ENCODE data around the gene PPP1R3F. TPM values are rescaled to one million over a fixed set of nuclear protein-coding genes. Genes with fewer than 3 reads are reported as not detected.
"Not testable (repeated sequence)": the region's sequence is repeated elsewhere in the genome, so short reads cannot be mapped to it uniquely, and the experiment has no call there.

The PPP1R3F gene
- total and polyA plus RNA-seq, 8 donors: 1.4 to 20.4 (median 4.8) TPM

DNA sequence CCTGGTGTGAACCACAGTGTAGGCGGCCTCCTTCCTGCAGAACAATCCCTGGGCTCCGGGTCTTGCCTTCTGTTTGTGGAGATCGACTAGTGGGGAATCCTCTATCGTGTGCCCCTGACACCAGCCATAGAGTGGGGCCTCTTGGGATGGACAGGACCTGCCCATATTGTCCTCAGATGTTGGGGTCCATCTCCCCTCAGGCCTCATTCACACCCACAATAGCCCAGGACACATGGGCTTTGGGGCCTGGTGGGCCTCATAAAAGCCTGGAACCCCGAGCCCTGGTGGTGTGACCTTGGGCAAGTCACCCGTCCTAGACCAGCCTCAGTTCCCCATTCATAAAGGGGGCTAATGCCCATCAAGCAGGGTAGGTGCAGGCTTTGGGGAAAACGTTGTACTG is 20.6 kb downstream of the PPP1R3F start:
- WGBS, 5 donors: 64 to 88% (median 71%) methylated on average over 1 to 7 of the region's 7 CpGs
- H3K36me3 ChIP-seq: peaks cover 0 to 12% (median 5%) of the 10 kb centered on the region in 4 donors
- peaks cover 0 to 25% (median 0%) of the 10 kb centered on the region in 3 donors for H3K27me3 ChIP-seq
- no peak for DNase-seq
- no peak overlapping the region for H3K4me3 ChIP-seq
- no peaks in the 10 kb centered on the region for H3K9me3 ChIP-seq
- TF ChIP-seq POLR2A (IDR thresholded peaks at IDR 0.05): no peak
- H3K27ac ChIP-seq: no peak overlapping the region
- no peaks in the 10 kb centered on the region for H3K4me1 ChIP-seq
- intact Hi-C loops (cut with DNase I; ENCODE audit: low total_unique reads): no loop called here

- Histone ChIP-seq H3K27ac (no peak overlapping the region), H3K4me3 (no peak overlapping the region), H3K36me3 (no peaks in the 10 kb centered on the region), H3K27me3 (peaks cover 0 to 23% (median 0%) of the 10 kb centered on the region in 3 donors), H3K9me3 (no peaks in the 10 kb centered on the region), H3K4me1 (no peaks in the 10 kb centered on the region)
- peak; percentile 69 to 76 for DNase-seq
- TF ChIP-seq CTCF (IDR thresholded peaks at IDR 0.05) (peak in 5 of 7 experiments; percentile 42 to 66 (median 50)), EP300 (IDR thresholded peaks at IDR 0.05) (no peak), POLR2A (IDR thresholded peaks at IDR 0.05) (no peak)
- WGBS, 5 donors: 15 to 42% (median 26%) methylated on average over 5 to 11 of the region's 11 CpGs
- intact Hi-C loops (cut with DNase I; ENCODE audit: low total_unique reads): no loop called here
Measured at GRCh38 chrX:49291615-49292337, 22.2 kb downstream of the PPP1R3F start.

DNA sequence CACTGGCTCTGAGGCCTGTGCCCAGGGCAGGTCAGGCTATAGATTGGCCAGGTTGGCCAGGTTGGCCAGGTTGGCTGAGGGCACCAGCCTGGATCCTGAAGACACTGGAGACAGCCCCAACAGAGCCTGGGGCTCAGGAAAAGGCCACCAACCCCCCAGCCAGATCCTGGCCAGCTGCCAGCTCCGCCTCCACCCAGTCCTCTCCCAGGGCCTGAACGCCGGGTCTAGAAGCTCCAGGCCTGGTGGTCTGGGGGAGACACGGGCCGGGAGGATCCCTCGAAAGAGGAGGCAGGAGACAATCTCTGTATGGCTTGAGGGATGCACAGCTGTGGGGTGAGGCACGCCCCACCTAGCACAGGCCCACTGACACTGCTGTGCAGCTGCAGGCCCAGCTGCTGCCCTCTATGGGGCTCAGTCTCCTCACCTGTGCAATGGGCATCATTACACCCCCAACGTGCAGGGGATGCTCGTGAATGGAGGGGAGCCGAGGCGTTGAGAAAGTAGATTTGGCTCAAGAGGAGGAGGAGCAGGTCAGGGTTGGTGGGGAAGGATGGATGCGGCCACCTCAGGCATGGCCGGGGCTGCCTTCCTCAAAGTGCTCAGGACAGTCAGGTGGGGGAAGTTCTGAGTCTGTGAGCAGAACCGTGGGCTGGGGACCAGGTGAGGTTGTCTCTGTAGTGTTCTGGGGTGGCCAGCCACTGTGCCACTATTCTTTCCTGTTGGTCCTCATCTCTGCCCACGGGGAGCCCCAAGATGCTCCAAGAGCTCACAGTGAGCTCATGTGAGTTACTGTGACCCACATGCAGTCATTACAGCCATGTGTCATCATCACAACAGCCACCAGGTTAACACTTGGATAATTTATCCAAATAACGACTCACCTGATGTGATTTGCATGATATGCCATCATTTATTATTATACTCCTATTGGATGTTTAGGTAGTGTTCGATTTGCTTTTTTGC is 23.1 kb downstream of the PPP1R3F start:
- H3K4me3 ChIP-seq: no peak overlapping the region
- intact Hi-C loops (cut with DNase I; ENCODE audit: low total_unique reads): no loop called here
- H3K36me3 ChIP-seq: no peaks in the 10 kb centered on the region
- no peaks in the 10 kb centered on the region for H3K4me1 ChIP-seq
- H3K27me3 ChIP-seq: peaks cover 0 to 21% (median 0%) of the 10 kb centered on the region in 3 donors
- H3K9me3 ChIP-seq: no peaks in the 10 kb centered on the region
- no peak for DNase-seq
- 75 to 88% (median 82%) methylated on average over 8 to 17 of the region's 17 CpGs for WGBS, 5 donors
- no peak overlapping the region for H3K27ac ChIP-seq
- TF ChIP-seq POLR2A (IDR thresholded peaks at IDR 0.05) (no peak), CTCF (IDR thresholded peaks at IDR 0.05) (no peak)

- DNase-seq; H3K4me3 ChIP-seq; intact Hi-C loops (cut with DNase I; ENCODE audit: low total_unique reads); H3K36me3 ChIP-seq; H3K4me1 ChIP-seq; H3K27ac ChIP-seq; H3K27me3 ChIP-seq; H3K9me3 ChIP-seq: not testable (repeated sequence)
- WGBS, 5 donors: 87 to 92% (median 91%) methylated on average over 3 to 5 of the region's 5 CpGs
Measured at GRCh38 chrX:49299293-49299692, 29.7 kb downstream of the PPP1R3F start.

DNA sequence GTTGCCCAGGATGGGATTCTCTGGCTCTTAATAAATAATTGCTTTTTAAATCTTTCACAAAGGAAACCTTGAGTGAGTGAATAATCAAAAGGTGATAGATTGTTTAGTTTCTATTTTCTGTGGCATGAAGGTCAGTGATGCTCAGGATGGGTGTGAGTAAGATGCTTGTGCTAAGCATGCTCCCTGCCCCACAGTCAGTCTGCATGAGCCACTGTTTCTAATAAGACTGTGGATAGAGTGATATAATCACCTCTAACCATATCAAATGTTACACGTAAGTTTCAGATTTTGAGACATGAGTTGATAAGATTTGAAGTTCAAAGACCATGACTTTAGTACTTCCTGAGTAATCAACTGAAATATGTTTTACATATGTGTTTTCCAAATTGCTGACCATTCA is 31.1 kb downstream of the PPP1R3F start:
- H3K27me3 ChIP-seq: peaks cover 0 to 3% (median 0%) of the 10 kb centered on the region in 3 donors
- 26 to 47% (median 36%) methylated on average over 1 of the region's 1 CpG for WGBS, 5 donors

More for the DNA sequence above, 31.1 kb downstream of the PPP1R3F start:
- H3K4me1 ChIP-seq: no peaks in the 10 kb centered on the region
- no peak overlapping the region for H3K4me3 ChIP-seq
- no peaks in the 10 kb centered on the region for H3K36me3 ChIP-seq
- intact Hi-C loops (cut with DNase I; ENCODE audit: low total_unique reads): no loop called here
- no peaks in the 10 kb centered on the region for H3K9me3 ChIP-seq
- no peak for DNase-seq
- TF ChIP-seq POLR2AphosphoS5 (IDR thresholded peaks at IDR 0.05) (no peak), CTCF (IDR thresholded peaks at IDR 0.05) (no peak)
- H3K27ac ChIP-seq: no peak overlapping the region

All from stomach (tissue), 9 donors.